ENCODE measurements around the gene ZC3H7B. TPM values are rescaled to one million over a fixed set of nuclear protein-coding genes. Genes with fewer than 3 reads are reported as not detected.

The ZC3H7B gene
- polyA plus RNA-seq, 1 experiment: 59.4 TPM

GRCh38 chr22:41353862-41354575, 52.7 kb downstream of the ZC3H7B start:
- Histone ChIP-seq H3K27me3 (ENCODE audit: control insufficient read depth, insufficient read depth, low read length) (no peaks in the 10 kb centered on the region), H3K4me3 (ENCODE audit: low read depth, low read length) (no peak overlapping the region), H3K36me3 (ENCODE audit: control insufficient read depth, insufficient read depth, low read length) (peaks cover 53% of the 10 kb centered on the region)
- no peak for TF ChIP-seq CTCF (IDR thresholded peaks at IDR 0.05; ENCODE audit: insufficient read depth, low read depth, low read length)
- no peak for DNase-seq (ENCODE audit: low read depth)
- CTCF ChIA-PET: no interaction called here
- POLR2A ChIA-PET: no interaction called here

- Histone ChIP-seq H3K27me3 (ENCODE audit: control insufficient read depth, insufficient read depth, low read length) (no peaks in the 10 kb centered on the region), H3K36me3 (ENCODE audit: control insufficient read depth, insufficient read depth, low read length) (peaks cover 50% of the 10 kb centered on the region), H3K4me3 (ENCODE audit: low read depth, low read length) (no peak overlapping the region)
- no peak for DNase-seq (ENCODE audit: low read depth)
- POLR2A ChIA-PET: no interaction called here
- CTCF ChIA-PET: interaction anchor here (1.4 kb wide), 1 partner anchor 69 kb away, joined by 3 read pairs; the partner anchor contains the start of gene RANGAP1
- no peak for TF ChIP-seq CTCF (IDR thresholded peaks at IDR 0.05; ENCODE audit: insufficient read depth, low read depth, low read length)
Measured at GRCh38 chr22:41354979-41355378, 53.7 kb downstream of the ZC3H7B start.

GRCh38 chr22:41355895-41356294, 54.6 kb downstream of the ZC3H7B start:
- H3K36me3 ChIP-seq (ENCODE audit: control insufficient read depth, insufficient read depth, low read length): peaks cover 48% of the 10 kb centered on the region
- ChIA-PET POLR2A (no interaction called here), CTCF (interaction anchor here (1.4 kb wide), 1 partner anchor 70 kb away, joined by 3 read pairs; the partner anchor contains the start of gene RANGAP1)

GRCh38 chr22:41356430-41357028, 55.2 kb downstream of the ZC3H7B start:
- CTCF ChIA-PET: no interaction called here
- no peak overlapping the region for H3K4me3 ChIP-seq (ENCODE audit: low read depth, low read length)
- H3K36me3 ChIP-seq (ENCODE audit: control insufficient read depth, insufficient read depth, low read length): peaks cover 45% of the 10 kb centered on the region

More at GRCh38 chr22:41355895-41356294, 54.6 kb downstream of the ZC3H7B start:
- TF ChIP-seq CTCF (IDR thresholded peaks at IDR 0.05; ENCODE audit: insufficient read depth, low read depth, low read length): no peak
- no peak for DNase-seq (ENCODE audit: low read depth)
- H3K27me3 ChIP-seq (ENCODE audit: control insufficient read depth, insufficient read depth, low read length): no peaks in the 10 kb centered on the region
- H3K4me3 ChIP-seq (ENCODE audit: low read depth, low read length): no peak overlapping the region

More at GRCh38 chr22:41356430-41357028, 55.2 kb downstream of the ZC3H7B start:
- DNase-seq (ENCODE audit: low read depth): no peak
- POLR2A ChIA-PET: no interaction called here
- H3K27me3 ChIP-seq (ENCODE audit: control insufficient read depth, insufficient read depth, low read length): no peaks in the 10 kb centered on the region
- TF ChIP-seq CTCF (IDR thresholded peaks at IDR 0.05; ENCODE audit: insufficient read depth, low read depth, low read length): no peak
